Measurements from ENCODE around the gene TMEM184B. TPM values are rescaled to one million over a fixed set of nuclear protein-coding genes. Genes with fewer than 3 reads are reported as not detected.
"Not testable (repeated sequence)": the region's sequence is repeated elsewhere in the genome, so short reads cannot be mapped to it uniquely, and the experiment has no call there.

Gene TMEM184B
- total RNA-seq, 1 experiment from 2014 or later = 44.5 TPM

DNA sequence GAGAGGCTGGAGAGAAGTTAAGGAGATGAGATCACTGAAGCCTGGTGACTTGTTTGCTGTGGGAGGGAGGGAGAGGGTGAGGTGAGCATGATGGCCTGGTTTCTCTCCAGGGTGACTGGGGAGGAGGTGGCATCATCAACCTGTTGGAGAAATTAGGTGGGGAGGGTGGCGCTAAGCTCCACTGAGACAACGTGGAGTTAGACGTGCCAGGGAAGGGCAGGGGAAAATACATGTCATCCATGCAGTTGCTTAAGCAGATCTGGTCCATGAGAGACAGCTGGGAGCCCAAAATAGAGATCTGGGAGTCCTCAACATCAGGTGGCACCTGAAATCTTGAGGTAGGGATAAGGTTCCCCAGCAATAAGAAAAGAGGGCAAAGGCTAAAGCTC lies 80.3 kb downstream of the TMEM184B start:
- DNase-seq = no peak
- H3K36me3 ChIP-seq (replicated peaks; ENCODE audit: control insufficient read depth, insufficient read depth, low read length) = no peaks in the 10 kb centered on the region
- H3K4me3 ChIP-seq (ENCODE audit: insufficient read depth, low read depth, low read length) = no peak overlapping the region
- peaks cover 3% of the 10 kb centered on the region; the same call in 1 of the 2 replicates for H3K27me3 ChIP-seq (ENCODE audit: control insufficient read depth, insufficient read depth, low read length)

DNA sequence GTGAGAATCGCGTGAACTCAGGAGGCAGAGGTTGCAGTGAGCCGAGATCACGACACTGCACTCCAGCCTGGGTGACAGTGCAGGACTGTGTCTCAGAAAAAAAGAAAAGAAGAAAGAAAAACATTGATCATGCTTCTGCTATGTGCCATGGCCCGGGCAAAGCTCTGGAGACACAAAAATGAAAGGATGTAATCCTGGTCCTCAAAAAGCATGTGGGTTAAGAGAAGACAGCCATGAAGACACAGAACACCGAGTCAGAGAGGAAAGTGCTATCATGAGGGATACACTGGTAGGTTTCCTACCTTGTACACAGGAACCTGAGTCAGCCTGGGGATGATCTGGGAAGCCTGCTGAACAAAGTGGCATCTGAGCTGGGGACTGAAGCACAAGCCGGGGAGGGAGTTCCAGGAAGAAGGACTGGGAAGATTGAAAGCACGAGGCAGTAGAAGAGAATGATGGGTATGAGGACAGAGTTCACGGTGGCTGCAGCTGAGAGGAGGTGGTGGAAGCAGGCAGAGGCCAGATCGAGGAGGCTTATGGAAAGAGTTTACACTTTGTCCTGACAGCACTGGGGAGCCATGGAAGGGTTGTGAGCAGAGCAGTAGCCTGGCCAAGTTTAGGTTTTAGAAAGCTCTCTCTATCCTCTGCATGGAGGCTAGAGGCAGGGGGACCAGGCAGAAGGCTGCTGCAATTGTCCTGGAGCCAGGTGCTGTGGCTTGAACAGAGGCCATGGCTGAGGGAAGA lies 80.9 kb downstream of the TMEM184B start:
- DNase-seq = no peak
- Histone ChIP-seq H3K27me3 (ENCODE audit: control insufficient read depth, insufficient read depth, low read length) (peaks cover 3% of the 10 kb centered on the region; the same call in 1 of the 2 replicates), H3K4me3 (ENCODE audit: insufficient read depth, low read depth, low read length) (no peak overlapping the region), H3K36me3 (replicated peaks; ENCODE audit: control insufficient read depth, insufficient read depth, low read length) (no peaks in the 10 kb centered on the region)

DNA sequence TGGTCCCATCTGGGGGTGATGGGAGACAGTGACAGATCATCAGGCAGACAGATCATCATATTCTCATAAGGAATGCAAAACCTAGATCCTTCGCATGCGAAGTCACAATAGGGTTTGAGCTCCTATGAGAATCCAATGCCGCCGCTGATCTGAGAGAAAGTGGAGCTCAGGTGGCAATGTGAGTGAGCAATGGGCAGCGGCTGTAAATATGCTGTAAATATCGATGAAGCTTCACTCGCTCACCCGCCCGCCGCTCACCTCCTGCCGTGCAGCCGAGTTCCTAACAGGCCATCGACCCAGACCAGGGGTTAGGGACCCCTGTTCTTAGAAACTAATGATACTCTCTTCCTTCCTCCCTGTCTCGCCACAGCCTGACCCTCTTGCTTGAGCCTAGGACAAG lies 81.8 kb downstream of the TMEM184B start:
- H3K27me3 ChIP-seq (ENCODE audit: control insufficient read depth, insufficient read depth, low read length) = peaks cover 3% of the 10 kb centered on the region; the same call in 1 of the 2 replicates

DNA sequence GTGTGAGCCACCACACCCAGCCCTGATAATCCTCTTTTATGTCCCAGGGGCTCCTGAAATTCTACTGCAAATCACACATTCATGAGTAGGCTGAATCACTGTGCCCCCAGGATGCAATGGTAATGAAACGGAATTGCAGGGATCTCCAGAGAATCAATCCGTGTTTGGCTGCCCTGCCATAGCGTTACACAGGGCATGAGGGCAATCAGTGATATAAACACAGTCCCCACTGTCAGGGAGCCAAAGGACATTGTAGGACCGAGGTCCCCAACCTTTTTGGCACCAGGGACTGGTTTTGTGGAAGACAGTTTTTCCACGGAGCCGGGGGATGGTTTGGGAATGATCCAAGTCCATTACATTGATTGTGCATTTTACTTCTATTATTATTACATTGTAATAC lies 82.2 kb downstream of the TMEM184B start:
- no peak overlapping the region for H3K4me3 ChIP-seq (ENCODE audit: insufficient read depth, low read depth, low read length)
- peaks cover 3% of the 10 kb centered on the region; the same call in 1 of the 2 replicates for H3K27me3 ChIP-seq (ENCODE audit: control insufficient read depth, insufficient read depth, low read length)
- no peaks in the 10 kb centered on the region for H3K36me3 ChIP-seq (replicated peaks; ENCODE audit: control insufficient read depth, insufficient read depth, low read length)
- no peak for DNase-seq

More for the DNA sequence above, 81.8 kb downstream of the TMEM184B start:
- Histone ChIP-seq H3K4me3 (ENCODE audit: insufficient read depth, low read depth, low read length) (no peak overlapping the region), H3K36me3 (replicated peaks; ENCODE audit: control insufficient read depth, insufficient read depth, low read length) (no peaks in the 10 kb centered on the region)
- no peak for DNase-seq

DNA sequence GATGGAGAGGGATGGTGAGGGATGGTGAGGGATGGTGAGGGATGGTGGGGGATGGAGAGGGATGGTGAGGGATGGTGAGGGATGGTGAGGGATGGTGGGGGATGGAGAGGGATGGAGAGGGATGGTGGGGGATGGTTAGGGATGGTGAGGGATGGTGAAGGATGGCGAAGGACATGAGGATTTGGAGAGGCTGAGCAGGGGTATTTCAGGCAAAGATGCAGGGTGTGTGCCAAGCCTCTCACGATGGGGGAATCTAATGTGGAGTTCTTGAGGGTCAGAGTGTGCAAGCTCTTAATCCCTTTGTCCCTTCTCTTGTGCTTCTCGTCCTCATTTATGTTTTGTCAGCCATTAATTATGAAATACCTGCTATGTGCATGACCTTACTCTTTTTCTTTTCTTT lies 83.7 kb downstream of the TMEM184B start:
- DNase-seq = no peak
- no peak overlapping the region for H3K4me3 ChIP-seq (ENCODE audit: insufficient read depth, low read depth, low read length)
- peaks cover 3% of the 10 kb centered on the region; the same call in 1 of the 2 replicates for H3K27me3 ChIP-seq (ENCODE audit: control insufficient read depth, insufficient read depth, low read length)
- H3K36me3 ChIP-seq (replicated peaks; ENCODE audit: control insufficient read depth, insufficient read depth, low read length) = no peaks in the 10 kb centered on the region

DNA sequence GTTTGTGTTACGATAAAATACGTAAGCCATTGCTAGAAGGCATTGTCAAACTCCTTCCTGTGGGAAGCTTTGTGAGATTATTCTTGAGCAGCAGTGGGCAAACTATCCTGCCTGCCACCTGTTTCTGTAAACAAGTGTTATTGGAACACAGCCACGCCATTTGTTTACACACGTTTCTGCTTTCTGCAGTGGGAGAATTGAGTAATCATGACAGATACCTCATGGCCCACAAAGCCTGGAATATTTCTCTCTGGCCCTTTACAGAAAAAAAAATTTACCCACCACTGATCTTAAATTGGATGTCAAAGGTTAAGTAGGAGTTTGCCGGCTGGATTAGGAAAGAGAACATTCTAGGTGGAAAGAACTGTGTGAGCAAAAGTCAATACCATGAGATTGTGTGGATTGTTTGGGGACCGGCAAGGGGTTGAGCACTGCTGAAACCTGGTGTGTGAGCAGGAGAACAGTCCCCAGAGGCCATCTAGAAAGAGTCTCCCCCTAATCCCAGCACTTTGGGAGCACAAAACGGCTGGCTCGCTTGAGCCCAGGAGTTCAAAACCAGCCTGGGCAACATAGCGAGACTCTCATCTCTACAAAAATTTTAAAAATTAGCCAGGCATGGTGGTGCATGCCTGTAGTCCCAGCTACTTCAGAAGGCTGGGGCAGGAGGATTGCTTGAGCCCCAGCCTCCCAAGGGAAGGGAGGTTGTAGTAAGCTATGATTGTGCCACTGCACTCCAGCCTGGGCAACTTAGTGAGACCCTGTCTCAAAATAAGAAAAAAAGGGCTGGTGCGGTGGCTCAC lies 85.2 kb downstream of the TMEM184B start:
- Histone ChIP-seq H3K27me3 (ENCODE audit: control insufficient read depth, insufficient read depth, low read length) (peaks cover 3% of the 10 kb centered on the region; the same call in 1 of the 2 replicates), H3K36me3 (replicated peaks; ENCODE audit: control insufficient read depth, insufficient read depth, low read length) (no peaks in the 10 kb centered on the region), H3K4me3 (ENCODE audit: insufficient read depth, low read depth, low read length) (no peak overlapping the region)
- DNase-seq = no peak

DNA sequence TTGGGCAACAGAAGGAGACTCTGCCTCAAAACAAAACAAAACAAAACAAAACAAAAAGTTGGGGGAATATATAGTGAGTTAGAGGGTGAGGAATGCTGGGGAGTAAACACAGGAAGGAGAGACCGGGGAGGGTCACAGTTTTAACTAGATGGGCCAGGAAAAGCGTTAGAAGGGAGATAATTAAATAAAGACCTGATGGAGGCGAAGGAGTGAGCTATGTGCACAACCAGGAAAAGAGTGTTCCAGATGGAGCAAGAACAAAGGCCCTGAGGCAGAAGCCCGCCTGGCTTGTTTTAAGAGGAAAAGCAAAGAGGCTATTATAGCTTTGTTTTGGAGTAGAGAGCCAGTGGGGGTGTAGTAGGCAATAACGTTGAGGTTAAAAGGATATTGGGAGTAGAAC lies 86.4 kb downstream of the TMEM184B start:
- DNase-seq = no peak
- H3K36me3 ChIP-seq (replicated peaks; ENCODE audit: control insufficient read depth, insufficient read depth, low read length) = no peaks in the 10 kb centered on the region
- no peak overlapping the region for H3K4me3 ChIP-seq (ENCODE audit: insufficient read depth, low read depth, low read length)
- no peaks in the 10 kb centered on the region for H3K27me3 ChIP-seq (ENCODE audit: control insufficient read depth, insufficient read depth, low read length)

DNA sequence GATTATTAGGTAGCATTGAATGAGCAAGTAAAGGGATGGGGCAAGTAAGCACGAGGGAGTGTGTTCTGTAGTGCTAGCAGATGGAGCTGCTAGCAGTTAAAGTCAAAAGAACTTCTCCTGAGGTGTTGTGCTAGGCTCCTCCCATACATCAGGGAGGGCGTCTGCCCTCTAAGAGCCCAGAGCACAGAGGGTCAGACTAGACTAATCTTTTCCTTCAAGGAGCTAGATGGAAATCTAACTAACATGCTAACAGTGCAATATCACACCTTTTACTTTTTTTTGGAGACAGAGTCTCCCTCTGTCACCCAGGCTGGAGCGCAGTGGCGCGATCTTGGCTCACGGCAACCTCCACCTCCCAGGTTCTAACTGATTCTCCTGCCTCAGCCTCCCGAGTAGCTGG lies 88.0 kb downstream of the TMEM184B start:
- Histone ChIP-seq H3K36me3 (replicated peaks; ENCODE audit: control insufficient read depth, insufficient read depth, low read length) (no peaks in the 10 kb centered on the region), H3K4me3 (ENCODE audit: insufficient read depth, low read depth, low read length) (no peak overlapping the region), H3K27me3 (ENCODE audit: control insufficient read depth, insufficient read depth, low read length) (no peaks in the 10 kb centered on the region)
- no peak for DNase-seq

DNA sequence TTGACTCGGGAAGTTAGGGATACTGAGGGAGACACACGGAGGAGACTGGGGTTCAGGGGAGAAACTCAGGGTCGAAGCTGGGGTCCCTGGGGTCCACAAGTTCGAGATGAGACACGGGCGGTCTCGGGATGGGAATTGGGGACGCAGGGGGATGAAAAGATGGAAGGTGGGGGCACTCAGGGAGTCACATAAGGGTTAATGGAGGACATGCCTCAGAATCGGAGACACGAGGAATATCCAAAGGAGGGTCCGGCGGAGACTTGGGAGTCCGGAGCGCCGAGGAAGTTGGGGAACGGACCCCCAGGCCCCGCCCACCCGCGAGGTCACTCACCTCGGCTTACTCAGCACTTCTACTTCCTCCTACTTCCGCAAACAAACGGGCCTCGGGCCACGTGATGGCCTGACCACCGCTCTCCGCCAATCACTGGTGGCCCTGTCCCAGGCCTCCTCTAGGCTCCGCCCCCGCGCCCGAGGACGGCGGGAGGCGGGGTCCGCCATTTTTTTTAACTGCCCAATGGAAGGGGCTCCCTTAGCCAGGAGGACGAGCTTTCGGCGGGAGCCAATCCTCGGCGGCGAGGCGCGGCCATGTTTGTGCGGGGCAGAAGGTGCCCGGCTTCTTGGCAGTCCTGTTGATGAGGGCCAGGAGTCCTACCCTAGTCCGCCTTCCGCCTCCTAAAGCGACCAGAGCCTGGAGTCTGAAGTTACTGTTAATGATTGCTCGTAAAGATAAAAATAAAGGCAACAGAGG lies 91.2 kb downstream of the TMEM184B start, which contains the start of gene PLA2G6:
PLA2G6 (minus strand) TSS at position 378 of the 748 bp plus-strand sequence. CDS start 12,404 bp downstream, outside the sequence.
- Histone ChIP-seq H3K4me3 (ENCODE audit: insufficient read depth, low read depth, low read length) (peak within 1 kb of the TSS; percentile 65), H3K36me3 (replicated peaks; ENCODE audit: control insufficient read depth, insufficient read depth, low read length) (no peaks in the 10 kb centered on the region), H3K27me3 (ENCODE audit: control insufficient read depth, insufficient read depth, low read length) (no peaks in the 10 kb centered on the region)
- DNase-seq = peak; percentile 99

DNA sequence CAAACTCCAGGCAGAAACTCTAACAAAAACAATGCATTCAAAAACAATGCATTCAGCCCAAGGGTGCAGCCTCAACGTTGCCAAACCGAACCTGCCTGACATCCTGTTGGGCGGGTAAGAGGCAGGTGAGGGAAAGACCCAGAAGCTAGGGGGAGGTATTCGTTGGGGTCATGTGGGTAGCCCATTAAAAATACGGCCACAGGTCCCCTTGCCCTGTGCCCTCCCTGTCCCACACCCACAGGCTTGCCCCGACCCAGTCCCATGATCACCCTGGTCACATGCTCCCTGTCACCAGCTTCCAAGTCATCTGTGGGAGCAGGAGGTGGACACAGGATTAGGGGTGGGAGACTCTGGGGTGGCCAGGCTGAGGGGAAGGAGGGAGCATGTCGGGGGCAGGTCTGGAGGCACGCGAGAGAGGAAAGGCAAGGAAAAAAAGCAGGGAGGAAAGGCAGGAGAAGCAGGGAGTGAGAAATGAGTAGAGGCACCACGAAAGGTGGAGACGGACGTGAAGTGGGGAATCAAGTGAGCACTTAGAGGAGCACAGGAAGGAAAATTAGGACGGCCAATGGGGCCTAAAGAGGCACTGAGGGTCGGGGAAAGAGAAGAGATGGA lies 91.9 kb downstream of the TMEM184B start:
- no peak for DNase-seq
- Histone ChIP-seq H3K4me3 (ENCODE audit: insufficient read depth, low read depth, low read length) (peak overlapping the region; percentile 65), H3K36me3 (replicated peaks; ENCODE audit: control insufficient read depth, insufficient read depth, low read length) (no peaks in the 10 kb centered on the region), H3K27me3 (ENCODE audit: control insufficient read depth, insufficient read depth, low read length) (no peaks in the 10 kb centered on the region)

DNA sequence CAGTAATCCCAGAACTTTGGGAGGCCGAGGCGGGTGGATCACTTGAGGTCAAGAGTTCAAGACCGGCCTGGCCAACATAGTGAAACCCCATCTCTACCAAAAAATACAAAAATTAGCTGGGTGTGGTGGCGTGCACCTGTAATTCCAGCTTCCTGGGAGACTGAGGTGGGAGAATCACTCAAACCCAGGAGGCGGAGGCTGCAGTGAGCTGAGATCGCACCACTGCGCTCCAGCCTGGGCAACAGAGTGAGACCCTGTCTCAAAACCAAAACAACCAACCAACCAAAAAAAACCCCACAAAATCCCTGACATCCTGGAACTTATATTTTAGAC lies 94.2 kb downstream of the TMEM184B start:
- H3K36me3 ChIP-seq (replicated peaks; ENCODE audit: control insufficient read depth, insufficient read depth, low read length); H3K4me3 ChIP-seq (ENCODE audit: insufficient read depth, low read depth, low read length); H3K27me3 ChIP-seq (ENCODE audit: control insufficient read depth, insufficient read depth, low read length); DNase-seq: not testable (repeated sequence)

DNA sequence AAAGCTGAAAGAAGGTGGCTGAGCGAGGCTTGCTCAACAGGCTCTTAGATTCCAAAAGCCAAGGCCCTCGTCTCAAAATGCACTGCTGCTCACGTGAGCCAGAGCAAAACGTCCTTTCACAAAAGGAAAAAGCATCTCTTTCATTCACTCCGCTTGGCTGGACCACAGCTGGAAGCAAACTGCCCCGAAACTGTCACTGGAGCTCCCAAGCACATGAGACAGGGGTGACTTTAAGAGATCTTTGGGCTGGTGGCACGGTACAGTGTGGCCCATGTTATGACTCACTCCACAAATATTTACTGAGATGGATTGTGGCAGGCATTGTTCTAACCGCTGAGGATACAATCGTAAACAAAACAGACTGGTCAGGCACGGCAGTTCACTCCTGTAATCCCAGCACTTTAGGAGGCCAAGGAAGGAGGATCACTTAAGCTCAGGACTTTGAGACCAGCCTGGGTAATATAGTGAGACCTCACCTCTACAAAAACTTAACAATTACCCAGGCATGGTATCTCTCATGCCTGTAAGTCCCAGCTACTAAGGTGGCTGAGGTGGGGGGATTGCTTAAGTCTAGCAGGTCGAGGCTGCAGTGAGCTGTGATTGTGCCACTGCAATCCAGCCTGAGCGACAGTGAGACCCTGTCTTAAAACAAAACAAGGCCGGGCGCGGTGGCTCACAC lies 94.7 kb downstream of the TMEM184B start:
- no peak overlapping the region for H3K4me3 ChIP-seq (ENCODE audit: insufficient read depth, low read depth, low read length)
- H3K36me3 ChIP-seq (replicated peaks; ENCODE audit: control insufficient read depth, insufficient read depth, low read length) = no peaks in the 10 kb centered on the region
- DNase-seq = no peak
- H3K27me3 ChIP-seq (ENCODE audit: control insufficient read depth, insufficient read depth, low read length) = no peaks in the 10 kb centered on the region

DNA sequence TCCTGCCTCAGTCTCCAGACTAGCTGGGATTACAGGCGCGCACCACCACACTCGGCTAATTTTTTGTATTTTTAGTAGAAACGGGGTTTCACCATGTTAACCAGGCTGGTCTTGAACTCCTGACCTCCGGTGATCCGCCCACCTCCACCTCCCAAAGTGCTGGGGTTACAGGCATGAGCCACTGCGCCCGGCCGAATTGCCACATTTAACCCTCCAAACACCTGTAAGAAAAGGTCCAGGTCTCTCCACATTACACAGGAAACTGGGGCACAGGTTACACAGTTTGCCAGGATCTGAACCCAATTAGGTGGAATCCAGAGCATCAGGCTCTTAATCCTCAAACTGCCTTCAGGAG lies 95.3 kb downstream of the TMEM184B start:
- not testable (repeated sequence) for H3K4me3 ChIP-seq (ENCODE audit: insufficient read depth, low read depth, low read length); DNase-seq; H3K27me3 ChIP-seq (ENCODE audit: control insufficient read depth, insufficient read depth, low read length); H3K36me3 ChIP-seq (replicated peaks; ENCODE audit: control insufficient read depth, insufficient read depth, low read length)

DNA sequence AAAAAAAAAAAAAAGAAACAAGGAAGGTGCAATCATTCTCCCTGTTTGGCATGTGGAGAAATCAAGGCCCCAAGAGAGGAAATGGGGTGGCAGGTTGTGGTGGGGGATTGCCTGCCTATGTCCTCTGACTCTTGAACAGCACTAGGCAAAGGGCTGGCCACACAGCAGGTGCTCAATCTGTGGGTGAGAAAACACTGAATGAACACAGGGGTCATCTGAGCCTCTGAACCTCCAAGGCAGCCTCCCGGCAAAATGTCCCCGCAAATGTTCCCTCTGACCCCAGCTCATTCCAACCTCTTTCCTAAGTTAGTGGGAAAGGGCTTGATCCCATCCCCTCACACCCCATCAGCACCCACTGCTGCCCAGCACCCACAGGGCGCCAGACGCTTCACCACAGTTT lies 95.8 kb downstream of the TMEM184B start:
- Histone ChIP-seq H3K36me3 (replicated peaks; ENCODE audit: control insufficient read depth, insufficient read depth, low read length) (no peaks in the 10 kb centered on the region), H3K27me3 (ENCODE audit: control insufficient read depth, insufficient read depth, low read length) (no peaks in the 10 kb centered on the region), H3K4me3 (ENCODE audit: insufficient read depth, low read depth, low read length) (no peak overlapping the region)
- DNase-seq = no peak
